Skeletal muscle cell (primary cell): Measurements from ENCODE around the gene LRRN2.

Experiments
- DNase-seq: peaks from one replicate; pipeline ENCODE4 v3.0.0-alpha.2; 2010; ENCODE audit warnings: low read depth
- H3K4me3 ChIP-seq: 2 replicates; pipeline ENCODE4 v1.5.1; 2011; ENCODE audit warnings: low read depth, mild to moderate bottlenecking, control low read depth, low read length, moderate library complexity

The LRRN2 gene

DNA sequence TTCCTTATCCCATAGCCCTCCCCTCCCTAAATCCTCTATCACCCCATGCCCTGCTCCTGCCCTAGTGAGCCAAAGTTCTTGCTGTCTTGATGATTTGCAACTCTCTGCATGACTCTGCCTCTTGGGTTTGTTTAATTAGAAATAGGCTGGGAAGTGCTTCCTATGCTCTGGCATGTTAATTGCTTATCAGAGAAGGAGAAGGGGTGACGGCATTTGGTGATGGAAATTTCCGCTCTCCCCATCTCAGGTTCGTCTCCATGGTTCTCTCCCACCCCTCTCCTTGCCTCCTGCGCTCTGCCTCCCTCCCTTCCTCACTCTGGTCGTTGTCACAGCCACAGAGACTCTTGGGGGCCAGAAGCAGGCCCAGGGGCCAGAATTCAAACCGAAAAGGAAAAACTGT, 68.9 kb downstream of the LRRN2 start:
- no peak for DNase-seq
- H3K4me3 ChIP-seq = no peak overlapping the region

DNA sequence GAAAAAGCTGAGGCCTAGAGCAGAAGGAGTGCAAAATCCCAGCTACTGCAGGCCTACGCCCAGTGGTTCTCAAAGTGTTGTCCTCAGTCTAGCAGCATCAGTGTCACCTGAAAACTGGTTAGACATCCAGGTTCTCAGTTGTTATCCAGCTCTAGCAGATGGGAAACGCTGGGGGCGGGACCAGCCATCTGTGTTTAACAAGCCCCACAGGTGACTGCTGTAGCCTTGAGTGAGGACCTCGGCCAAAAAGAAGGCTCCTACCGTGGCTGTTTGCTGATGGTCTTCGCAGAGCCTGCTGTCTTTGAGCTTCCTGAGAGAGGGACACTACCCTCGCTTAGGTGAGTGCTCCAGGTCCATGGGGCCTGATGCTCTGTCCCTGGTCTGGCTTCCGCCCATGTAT, 69.7 kb downstream of the LRRN2 start:
- no peak for DNase-seq
- H3K4me3 ChIP-seq = no peak overlapping the region

DNA sequence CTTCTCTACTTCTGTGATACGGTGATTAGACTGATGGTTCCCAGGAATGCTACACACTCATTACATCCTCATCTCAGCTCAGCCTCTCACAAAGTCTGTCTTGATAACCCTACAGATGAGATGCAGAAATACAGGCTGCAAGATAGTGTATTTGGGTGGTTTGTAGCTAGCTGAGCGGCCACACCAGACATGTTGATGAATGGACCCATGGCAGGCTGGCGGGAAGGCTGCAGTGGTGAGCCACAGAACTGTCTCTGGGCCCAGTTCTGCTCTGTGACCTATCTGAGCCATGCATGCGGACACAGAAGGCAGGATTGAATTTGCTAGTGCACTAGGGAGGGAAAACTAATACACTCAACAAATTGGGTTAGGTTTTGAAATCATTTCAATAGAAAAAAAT, 71.9 kb downstream of the LRRN2 start:
- no peak overlapping the region for H3K4me3 ChIP-seq

DNA sequence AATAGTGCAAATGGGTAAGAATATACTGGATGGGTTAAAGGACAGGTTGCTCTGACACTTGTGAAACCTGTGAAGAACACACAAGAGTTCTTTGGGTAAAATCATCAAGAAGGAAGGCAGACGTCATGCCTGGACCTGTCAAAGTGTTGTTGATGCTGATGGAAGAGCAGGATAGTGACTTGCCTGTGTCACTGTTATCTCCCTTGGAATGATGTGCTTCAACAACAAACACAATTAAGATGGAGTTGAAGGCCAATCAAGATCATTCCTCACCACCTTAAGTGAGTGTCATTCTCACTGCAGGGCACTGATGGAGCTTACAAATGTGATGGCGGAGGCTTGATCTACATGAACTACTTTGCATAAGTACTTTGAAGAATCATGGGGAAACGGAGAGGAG, 73.2 kb downstream of the LRRN2 start:
- H3K4me3 ChIP-seq = no peak overlapping the region
- DNase-seq = no peak

More for the DNA sequence above, 71.9 kb downstream of the LRRN2 start:
- no peak for DNase-seq

DNA sequence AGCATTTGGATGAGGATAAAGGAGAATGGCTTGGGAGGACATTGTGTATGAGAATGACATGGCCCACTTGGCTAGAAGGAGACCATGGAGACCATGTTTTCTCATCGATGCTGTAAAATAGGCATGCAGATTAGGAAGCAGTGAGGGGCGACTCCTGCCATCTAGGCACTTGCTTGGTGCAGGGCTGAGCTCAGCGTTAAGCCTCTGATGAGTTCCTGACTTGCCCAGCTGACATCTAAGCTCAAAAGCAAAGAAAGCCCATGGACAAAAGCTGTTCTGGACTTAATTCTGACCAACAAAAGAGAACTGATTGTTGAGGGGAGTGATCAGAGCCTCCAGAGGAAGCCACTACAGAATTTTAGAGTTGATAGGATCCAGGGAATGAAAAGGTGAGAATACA, 74.5 kb downstream of the LRRN2 start:
- H3K4me3 ChIP-seq = no peak overlapping the region
- DNase-seq = no peak

DNA sequence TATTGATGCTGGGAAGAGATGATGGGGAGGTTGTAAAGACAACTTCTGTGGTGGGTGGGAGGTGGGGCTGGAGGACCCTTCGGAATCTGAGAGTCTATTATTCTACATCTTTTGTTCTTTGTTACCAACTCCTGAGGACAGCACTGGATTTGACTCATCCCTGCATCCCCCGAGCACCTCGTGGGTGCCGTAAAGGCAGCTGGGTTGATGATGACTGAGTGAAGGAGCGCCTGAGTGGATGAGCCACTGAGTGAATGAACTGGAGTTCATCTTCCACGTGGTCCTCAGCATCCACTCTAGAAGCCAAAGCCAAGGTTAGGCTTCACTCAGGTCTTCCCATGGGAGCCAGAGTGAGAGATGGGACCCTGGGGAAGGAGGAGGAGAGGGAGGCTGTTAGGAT, 77.6 kb downstream of the LRRN2 start:
- no peak overlapping the region for H3K4me3 ChIP-seq
- no peak for DNase-seq

DNA sequence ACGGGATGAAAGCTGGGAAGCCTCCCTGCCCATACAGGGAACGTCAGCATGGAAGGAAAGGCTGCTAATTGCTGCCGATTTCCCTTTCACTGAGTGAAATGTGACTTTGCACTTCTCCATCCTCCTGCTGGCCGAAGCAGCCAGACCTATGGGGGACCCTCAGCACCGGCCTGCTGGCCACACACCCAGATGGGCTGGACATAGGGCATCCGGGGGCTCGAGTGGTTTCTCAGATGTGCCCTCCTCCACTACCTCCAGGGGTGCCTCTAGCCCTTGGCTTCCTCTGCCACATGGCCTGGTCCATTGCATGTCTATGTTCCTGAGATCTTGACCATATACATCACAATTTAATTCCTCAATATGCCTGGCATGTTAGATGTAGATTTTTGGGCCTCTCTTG, 79.7 kb downstream of the LRRN2 start:
- DNase-seq = no peak
- no peak overlapping the region for H3K4me3 ChIP-seq

DNA sequence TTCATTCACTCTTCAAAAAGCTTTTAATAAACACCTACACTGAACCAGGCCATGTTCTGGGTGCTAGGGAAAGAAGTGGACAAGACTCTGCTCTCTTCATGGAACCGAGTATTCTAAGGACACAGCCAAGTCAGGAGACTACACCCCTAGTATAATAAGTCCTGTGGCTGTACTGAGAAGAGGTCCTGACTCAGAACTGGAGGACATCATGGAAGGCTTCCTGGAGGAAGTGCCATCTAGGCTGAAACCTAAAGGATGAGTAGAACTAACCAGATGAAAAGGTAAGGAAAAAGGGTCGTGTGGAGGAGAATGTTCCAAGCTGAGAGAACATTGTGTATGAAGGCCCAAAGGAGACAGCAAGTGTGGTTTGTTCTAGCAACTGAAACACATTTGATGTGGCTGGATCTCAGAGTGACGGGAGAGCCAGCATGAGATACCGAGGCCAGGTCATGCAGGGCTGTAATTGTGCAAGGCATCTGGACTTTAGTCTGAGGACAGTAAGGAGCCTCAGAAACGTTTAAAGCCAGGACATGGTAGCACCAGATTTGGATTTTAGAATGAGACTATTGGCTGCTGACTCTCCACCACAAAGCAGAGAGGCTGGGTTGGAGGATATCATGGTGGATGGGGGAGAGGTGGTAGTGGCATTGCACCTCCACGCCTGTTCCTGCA, 82.5 kb downstream of the LRRN2 start:
- no peak overlapping the region for H3K4me3 ChIP-seq
- DNase-seq = no peak

DNA sequence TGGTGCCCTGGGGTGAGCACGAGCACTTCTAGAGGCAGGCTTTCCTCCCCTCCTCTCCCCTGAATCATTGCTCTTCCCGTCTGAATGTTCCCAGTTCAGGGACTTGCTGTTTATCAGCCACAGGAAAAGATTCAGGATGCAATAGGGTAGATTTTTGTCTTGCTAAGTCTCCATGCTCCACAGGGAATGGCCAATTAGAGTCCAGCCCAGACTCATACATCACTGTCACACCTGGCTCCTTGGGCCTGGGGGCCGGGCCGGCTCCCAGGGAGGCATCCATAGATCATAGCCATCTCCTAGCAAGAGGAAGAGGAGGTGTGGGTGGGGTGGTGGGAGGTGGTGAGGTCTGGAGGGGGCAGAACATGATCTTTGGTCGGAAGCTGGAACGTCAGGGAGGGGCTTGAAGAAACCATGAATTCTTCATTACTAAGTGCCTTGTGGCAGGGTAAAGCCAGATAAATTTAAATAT, 83.4 kb downstream of the LRRN2 start:
- DNase-seq = no peak
- no peak overlapping the region for H3K4me3 ChIP-seq

DNA sequence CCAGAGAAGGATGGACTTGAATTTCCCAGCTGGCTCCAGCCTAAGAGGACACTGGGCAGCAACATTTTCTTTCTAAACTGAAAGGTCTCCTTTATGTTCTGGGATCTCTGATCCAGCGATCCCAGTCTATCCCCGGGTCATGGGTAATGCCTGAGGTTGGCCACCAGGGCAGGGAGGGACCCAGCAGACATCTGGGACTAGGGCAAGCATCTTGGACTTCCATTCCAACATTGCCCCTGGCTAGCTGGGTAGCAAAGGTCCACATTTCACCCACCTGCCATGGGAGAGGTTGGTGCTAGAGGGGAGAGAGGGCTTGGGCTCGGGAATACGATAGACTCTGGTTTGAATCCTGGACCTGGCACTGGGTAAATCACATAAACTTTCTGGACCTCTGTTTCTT, 84.6 kb downstream of the LRRN2 start:
- H3K4me3 ChIP-seq = no peak overlapping the region
- no peak for DNase-seq

DNA sequence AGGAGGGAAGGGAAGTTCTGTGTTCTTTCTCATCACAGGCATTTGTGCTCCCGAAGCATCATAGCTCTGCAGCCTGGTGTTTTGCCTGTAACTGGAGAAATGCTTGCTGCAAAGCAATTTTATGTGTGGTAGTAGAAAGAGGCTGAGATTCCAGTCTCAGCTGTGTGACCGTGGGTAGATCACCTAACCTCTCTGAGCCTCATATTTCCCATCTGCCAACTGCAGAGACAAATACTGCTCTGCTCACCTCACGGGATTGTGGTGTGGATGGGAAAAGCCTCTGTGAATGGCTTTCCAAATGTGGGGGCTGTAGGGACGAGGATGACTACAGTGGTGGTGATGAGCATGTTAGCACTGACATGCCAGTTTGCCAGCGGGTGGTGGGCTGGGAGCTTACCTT, 85.3 kb downstream of the LRRN2 start:
- no peak for DNase-seq
- H3K4me3 ChIP-seq = no peak overlapping the region

DNA sequence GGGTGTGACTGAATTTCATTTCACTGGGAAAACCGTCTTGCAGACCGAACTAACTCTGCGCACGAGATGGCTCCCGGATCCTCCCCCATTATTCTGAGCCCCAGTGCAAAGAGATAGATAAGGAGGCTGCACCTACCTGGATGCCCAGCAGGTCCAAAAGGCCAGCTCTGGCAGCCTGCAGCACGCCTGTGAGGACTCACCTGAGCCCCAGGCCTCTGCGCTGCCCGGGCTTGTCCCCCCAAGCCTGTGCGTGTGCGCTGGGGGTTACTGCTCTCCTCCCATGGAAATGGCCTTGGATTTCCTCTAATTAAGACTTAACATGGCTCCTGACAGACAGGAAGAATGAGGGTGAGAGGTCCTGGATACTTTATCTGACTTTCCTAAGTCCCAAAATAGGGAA, 85.9 kb downstream of the LRRN2 start:
- no peak overlapping the region for H3K4me3 ChIP-seq
- DNase-seq = no peak

DNA sequence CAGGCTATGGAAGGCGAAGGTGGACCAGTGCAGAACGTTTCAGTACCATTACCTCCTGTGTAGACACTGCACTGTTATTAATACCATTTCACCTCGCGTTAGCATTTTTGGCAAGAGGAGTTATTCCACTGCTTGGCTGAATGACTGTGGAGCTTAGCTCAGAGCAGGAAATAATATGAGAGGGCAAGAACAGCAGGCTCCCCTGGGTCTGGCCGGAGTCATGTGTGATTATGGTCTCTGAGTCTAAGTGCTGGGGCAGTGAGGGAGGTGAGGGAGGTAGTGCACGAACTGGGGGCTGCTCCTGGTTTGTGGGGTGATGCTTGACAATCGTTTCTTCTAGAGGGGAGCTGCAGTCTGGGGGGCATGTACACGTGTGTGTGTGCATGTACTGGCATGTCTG, 86.4 kb downstream of the LRRN2 start:
- H3K4me3 ChIP-seq = no peak overlapping the region

DNA sequence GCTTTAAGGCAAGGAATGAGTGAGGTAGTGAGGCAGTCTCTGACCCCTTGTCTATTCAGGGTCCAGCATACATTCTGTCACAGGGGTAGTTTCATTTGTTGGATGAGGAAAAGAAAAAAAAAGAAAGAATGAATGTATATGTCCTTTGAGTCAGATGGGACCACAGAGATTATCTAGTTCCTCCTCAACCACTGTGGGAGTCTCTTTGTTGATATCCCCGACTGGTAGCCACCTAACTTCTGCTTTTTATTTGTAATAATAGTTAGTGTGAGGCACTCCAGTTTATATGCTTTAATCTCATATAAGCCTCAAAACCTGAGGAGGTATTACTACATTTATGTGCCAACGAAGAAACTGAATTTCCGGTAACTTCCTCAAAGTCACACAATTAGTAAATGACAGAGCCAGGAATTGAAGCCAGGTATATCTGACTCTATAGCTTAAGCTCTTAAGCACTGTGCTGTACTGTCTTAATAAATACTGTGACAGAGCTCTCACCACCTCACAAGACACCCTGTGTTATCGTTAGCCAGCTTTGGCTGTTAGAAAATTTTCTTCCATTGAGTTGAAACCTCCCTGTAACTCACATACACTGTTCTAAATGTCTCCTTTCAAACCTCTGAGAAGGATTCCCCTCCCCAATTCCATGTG, 87.1 kb downstream of the LRRN2 start:
- DNase-seq = no peak
- H3K4me3 ChIP-seq = no peak overlapping the region

More for the DNA sequence above, 86.4 kb downstream of the LRRN2 start:
- no peak for DNase-seq

DNA sequence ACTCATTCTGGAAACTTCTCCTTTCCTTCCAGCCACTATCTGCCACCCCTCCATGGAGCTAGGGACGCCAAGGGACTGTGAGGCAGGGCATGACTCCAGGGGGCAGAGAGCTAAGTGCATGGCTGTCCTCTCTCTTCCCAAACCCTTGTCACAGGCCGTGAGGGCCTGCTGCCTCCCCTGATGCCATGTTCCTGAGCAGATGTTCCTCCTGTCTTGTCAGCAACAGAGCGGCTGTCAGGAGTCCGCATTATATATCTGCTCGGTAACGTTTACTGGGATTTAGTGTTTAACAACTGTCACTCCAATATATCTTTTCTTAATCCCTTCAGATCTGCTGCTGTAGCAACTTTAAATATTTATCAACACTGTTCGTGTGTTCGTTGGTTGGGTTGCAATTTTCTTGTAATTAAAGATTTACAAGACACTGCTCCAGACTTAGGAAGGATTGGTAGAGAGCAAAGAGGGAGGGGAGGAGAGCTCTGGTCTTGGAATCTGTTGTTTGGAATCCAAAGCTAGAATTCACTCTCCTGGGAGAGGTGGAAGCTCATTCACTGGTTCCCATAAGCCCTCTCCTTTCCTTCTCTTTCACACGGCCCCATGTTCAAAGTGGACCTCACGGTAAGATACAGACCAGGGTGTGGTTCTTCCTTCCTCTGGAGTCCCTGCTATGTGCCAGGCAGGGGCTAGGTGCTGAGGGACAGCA, 93.1 kb downstream of the LRRN2 start:
- no peak overlapping the region for H3K4me3 ChIP-seq
- DNase-seq = no peak

DNA sequence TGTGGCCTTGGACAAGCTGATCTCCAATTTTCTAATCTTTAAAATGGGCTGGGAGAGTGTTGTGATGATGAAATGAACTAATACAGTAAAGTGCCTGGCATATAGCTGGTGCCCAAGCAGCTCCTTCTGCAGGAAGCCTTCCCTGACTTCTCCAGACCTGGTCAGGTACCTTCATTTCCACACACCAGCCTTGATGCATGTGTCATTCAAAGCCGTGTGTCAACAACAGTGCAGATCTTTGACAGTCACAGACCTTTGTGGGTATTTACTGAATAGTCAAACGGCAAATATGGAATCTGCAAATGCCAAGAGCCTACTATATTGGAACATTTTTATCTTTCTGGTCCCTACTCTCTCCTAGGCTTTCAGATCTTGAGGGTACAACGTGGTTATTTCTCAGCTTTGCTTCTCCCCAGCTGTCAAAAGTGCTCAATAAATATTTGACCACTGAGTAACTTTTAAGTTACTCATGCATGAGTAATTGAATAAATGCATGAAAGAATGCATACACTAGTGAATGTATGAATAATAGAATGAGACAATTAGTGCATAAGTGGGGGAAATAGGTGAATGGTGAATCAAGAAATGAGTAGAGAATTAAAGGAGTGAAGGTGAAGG, 94.0 kb downstream of the LRRN2 start:
- H3K4me3 ChIP-seq = no peak overlapping the region
- DNase-seq = peak; percentile 21

DNA sequence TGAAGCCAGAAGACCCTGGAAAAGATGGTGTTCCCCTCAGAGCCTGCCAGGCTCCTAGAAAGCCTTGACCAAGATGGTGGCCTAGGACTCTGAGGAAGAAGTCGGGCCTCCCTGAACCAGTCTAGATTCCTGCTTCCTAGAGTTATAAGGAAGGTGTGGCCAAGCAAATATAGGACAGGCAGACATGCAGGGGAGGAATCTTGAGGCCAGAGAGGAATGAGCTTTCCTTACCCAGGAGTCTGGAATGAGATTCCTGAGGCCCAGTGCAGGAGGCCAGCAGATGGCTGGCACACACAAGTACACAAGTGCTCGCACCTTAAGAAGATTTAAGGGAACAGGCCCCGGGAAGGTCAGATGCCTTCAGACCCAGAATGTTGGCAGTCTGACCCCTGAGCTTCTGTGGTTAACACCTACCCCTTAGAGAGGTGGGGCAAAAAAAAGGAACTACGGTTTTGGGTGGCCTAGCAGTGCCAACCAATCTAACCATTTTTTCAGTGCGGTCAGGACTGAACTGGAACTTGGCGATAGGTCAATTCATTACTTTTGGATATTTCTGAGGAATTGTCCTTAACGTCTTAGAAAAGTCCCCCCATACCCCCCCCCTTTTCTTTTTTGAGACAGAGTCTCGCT, 96.0 kb downstream of the LRRN2 start:
- no peak for DNase-seq
- H3K4me3 ChIP-seq = no peak overlapping the region

DNA sequence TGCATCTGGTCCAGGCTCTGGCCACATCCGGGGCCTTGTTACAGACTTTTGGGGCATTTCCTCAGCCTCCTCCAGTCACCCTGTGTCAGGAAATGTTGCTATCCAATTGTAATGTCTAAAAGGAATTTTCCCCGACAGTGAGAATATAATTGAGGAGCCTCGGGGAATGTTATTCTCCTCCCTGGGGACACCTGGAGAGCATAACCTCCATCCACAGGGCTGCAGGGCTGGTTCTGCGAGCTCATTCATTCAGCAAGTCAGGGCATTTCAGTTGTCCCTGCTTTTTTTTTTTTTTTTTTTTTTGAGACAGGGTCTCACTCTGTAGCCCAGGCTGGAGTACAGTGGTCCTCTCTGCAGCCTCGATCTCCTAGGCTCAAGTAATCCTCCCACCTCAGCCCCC, 96.7 kb downstream of the LRRN2 start:
- H3K4me3 ChIP-seq = no peak overlapping the region
- DNase-seq = no peak

DNA sequence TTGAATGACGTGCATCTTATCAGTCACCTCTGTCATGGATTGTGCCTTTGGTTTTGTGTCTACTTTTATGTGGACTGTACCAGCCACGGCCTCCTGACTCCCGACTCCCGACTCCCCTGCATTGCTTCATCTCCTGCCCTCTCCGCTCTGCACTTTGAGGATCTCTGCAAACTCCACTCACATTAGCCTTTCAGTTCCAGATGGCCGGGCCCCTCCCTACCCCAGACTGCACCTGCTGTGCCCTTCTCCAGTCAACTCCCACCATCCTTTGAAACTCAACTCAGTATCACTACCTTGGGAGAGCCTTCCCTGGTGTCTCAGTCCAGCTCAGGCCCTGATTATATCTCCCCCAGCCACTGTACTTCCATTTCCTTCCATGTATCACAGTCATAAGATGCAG, 97.9 kb downstream of the LRRN2 start:
- H3K4me3 ChIP-seq = no peak overlapping the region
- DNase-seq = no peak
